Caco-2 (cell line): ENCODE data around the gene CYP24A1. TPM values are rescaled to one million over a fixed set of nuclear protein-coding genes. Genes with fewer than 3 reads are reported as not detected.

Experiments
- BruUV-seq: library from RNA; stranded (reverse); fragments of 400-500 nt; replicated peaks from 2 replicates; lab custom pipeline; 2021; lab: Mats Ljungman, UMichigan
- CTCF ChIA-PET: fragments of 300-600 bp; sonication (Branson Sonifier 250); formaldehyde crosslinking; loops from one replicate; lab custom pipeline; 2022; ENCODE audit warnings: antibody characterized with exemption; lab: Charles Lee
- POLR2A ChIA-PET: fragments of 300-600 bp; sonication (Branson Sonifier 250); formaldehyde crosslinking; loops from one replicate; lab custom pipeline; 2022; ENCODE audit warnings: antibody characterized with exemption; lab: Charles Lee
- DNase-seq, 2 experiments: peaks; one replicate each; pipeline versions ENCODE4 v3.0.0 to v3.0.0-alpha.2; 2020 to 2022
- H3K27me3 ChIP-seq: replicated peaks from 2 replicates; pipeline ENCODE4 v1.6.0; 2011; ENCODE audit warnings: low read length; ENCODE audit not compliant: control insufficient read depth, insufficient read depth
- H3K36me3 ChIP-seq: 2 replicates; pipeline ENCODE4 v1.5.1; 2011; ENCODE audit warnings: low read length; ENCODE audit not compliant: control insufficient read depth, insufficient read depth
- H3K4me1 ChIP-seq: fragments of 250-450 bp; sonication (Bioruptor Pico); 2 replicates; pipeline ENCODE4 v1.5.1; 2020; ENCODE audit warnings: mild to moderate bottlenecking
- H3K4me3 ChIP-seq: 2 replicates; pipeline ENCODE4 v1.5.1; 2011; ENCODE audit warnings: low read depth, mild to moderate bottlenecking, control low read depth, low read length
- H3K9me3 ChIP-seq: fragments of 250-450 bp; sonication (Bioruptor Pico); 2 replicates; pipeline ENCODE4 v1.5.1; 2020; ENCODE audit warnings: mild to moderate bottlenecking, moderate library complexity
- H3K27ac Mint-ChIP-seq: one replicate; pipeline ENCODE4 v1.8.0; 2022; ENCODE audit warnings: mixed read lengths; ENCODE audit not compliant: unreplicated experiment
- H3K27me3 Mint-ChIP-seq: one replicate; pipeline ENCODE4 v1.8.0; 2022; ENCODE audit warnings: mixed read lengths; ENCODE audit not compliant: insufficient read depth, unreplicated experiment
- H3K36me3 Mint-ChIP-seq: one replicate; pipeline ENCODE4 v1.8.0; 2022; ENCODE audit warnings: mild to moderate bottlenecking, mixed read lengths; ENCODE audit not compliant: insufficient read depth, unreplicated experiment
- H3K4me1 Mint-ChIP-seq: one replicate; pipeline ENCODE4 v1.8.0; 2022; ENCODE audit warnings: low read depth, mixed read lengths; ENCODE audit not compliant: unreplicated experiment
- H3K4me3 Mint-ChIP-seq: one replicate; pipeline ENCODE4 v1.8.0; 2022; ENCODE audit warnings: mild to moderate bottlenecking, moderate library complexity, mixed read lengths; ENCODE audit not compliant: unreplicated experiment
- H3K9me3 Mint-ChIP-seq: one replicate; pipeline ENCODE4 v1.8.0; 2022; ENCODE audit warnings: mixed read lengths; ENCODE audit not compliant: unreplicated experiment
- CTCF ChIP-seq, 2 experiments: fragments of 200-600 bp in 1 of 2; IDR thresholded peaks; 1 replicate in 1 of 2; 2 replicates in 1 of 2; pipeline versions ENCODE4 v1.5.1 to v1.8.0; 2011 to 2022; ENCODE audit warnings: antibody characterized with exemption in 1 of 2, control low read depth in 1 of 2, inconsistent platforms in 1 of 2, low read depth in 1 of 2, low read length in 1 of 2, mild to moderate bottlenecking in 1 of 2, moderate library complexity in 1 of 2; ENCODE audit not compliant: insufficient read depth in 1 of 2, severe bottlenecking in 1 of 2, unreplicated experiment in 1 of 2
- intact Hi-C: fragments of 100-400 bp; cut with micrococcal nuclease; formaldehyde crosslinking; loops from one replicate; pipeline ENCODE4 v1.10.0; 2022; ENCODE audit not compliant: unreplicated experiment
- total RNA-seq: library from RNA; stranded (reverse); gene quantifications from 2 replicates; pipeline ENCODE4 v1.2.3, GENCODE V29; 2022

CYP24A1 gene
- total RNA-seq, 1 experiment from 2014 or later = 3.7 TPM

GRCh38 chr20:54140927-54141566 is 32.7 kb downstream of the CYP24A1 start:
- ChIA-PET POLR2A (interaction anchor here (0.6 kb wide), 1 partner anchor 491 kb away, joined by 3 read pairs; no protein-coding TSS in a partner anchor), CTCF (no interaction called here)
- H3K4me1 Mint-ChIP-seq = peaks cover 4% of the 10 kb centered on the region
- Histone ChIP-seq H3K27me3 (no peaks in the 10 kb centered on the region), H3K4me3 (no peak overlapping the region), H3K4me1 (peaks cover 34% of the 10 kb centered on the region), H3K9me3 (no peaks in the 10 kb centered on the region), H3K36me3 (no peaks in the 10 kb centered on the region)
- peak overlapping the region; percentile 14 for H3K27ac Mint-ChIP-seq
- no peak for TF ChIP-seq CTCF (IDR thresholded peaks at IDR 0.05; ENCODE audit: insufficient read depth in 1 of 2, low read depth in 1 of 2, low read length in 1 of 2, severe bottlenecking in 1 of 2, unreplicated experiment in 1 of 2)
- no peaks in the 10 kb centered on the region for H3K36me3 Mint-ChIP-seq
- H3K27me3 Mint-ChIP-seq = no peaks in the 10 kb centered on the region
- H3K9me3 Mint-ChIP-seq = no peaks in the 10 kb centered on the region
- peak in 1 of 2 experiments; percentile 52 for DNase-seq
- no peak overlapping the region for H3K4me3 Mint-ChIP-seq
- no TSS peak for BruUV-seq
- intact Hi-C loops = loop anchor here (1.0 to 2.0 kb wide), 3 partner anchors 8 to 18 kb away; no protein-coding TSS in a partner anchor

- 0 out of 2 replicates have a peak, but pooled peaks cover 2% of the 10 kb centered on the region for H3K9me3 ChIP-seq
- Mint-ChIP-seq H3K4me3 (no peak overlapping the region), H3K27me3 (no peaks in the 10 kb centered on the region), H3K36me3 (no peaks in the 10 kb centered on the region), H3K4me1 (peaks cover 4% of the 10 kb centered on the region), H3K9me3 (no peaks in the 10 kb centered on the region), H3K27ac (no peak overlapping the region)
- H3K36me3 ChIP-seq = no peaks in the 10 kb centered on the region
- POLR2A ChIA-PET = interaction anchor here (0.6 kb wide), 1 partner anchor 492 kb away, joined by 3 read pairs; no protein-coding TSS in a partner anchor
- TF ChIP-seq CTCF (IDR thresholded peaks at IDR 0.05; ENCODE audit: insufficient read depth in 1 of 2, low read depth in 1 of 2, low read length in 1 of 2, severe bottlenecking in 1 of 2, unreplicated experiment in 1 of 2) = no peak
- BruUV-seq = no TSS peak
- intact Hi-C loops = loop anchor here (2.0 kb wide), 1 partner anchor 14 kb away; no protein-coding TSS in a partner anchor
- H3K4me3 ChIP-seq = no peak overlapping the region
- H3K4me1 ChIP-seq = peaks cover 34% of the 10 kb centered on the region
- no peaks in the 10 kb centered on the region for H3K27me3 ChIP-seq
- CTCF ChIA-PET = no interaction called here
- DNase-seq = no peak
Measured at GRCh38 chr20:54140486-54140885, 33.3 kb downstream of the CYP24A1 start.

- POLR2A ChIA-PET = no interaction called here
- no TSS peak for BruUV-seq
Measured at GRCh38 chr20:54140067-54140466, 33.7 kb downstream of the CYP24A1 start.

More at GRCh38 chr20:54140067-54140466, 33.7 kb downstream of the CYP24A1 start:
- Mint-ChIP-seq H3K4me3 (no peak overlapping the region), H3K36me3 (no peaks in the 10 kb centered on the region), H3K27ac (no peak overlapping the region), H3K27me3 (no peaks in the 10 kb centered on the region), H3K4me1 (peaks cover 4% of the 10 kb centered on the region), H3K9me3 (no peaks in the 10 kb centered on the region)
- Histone ChIP-seq H3K9me3 (0 out of 2 replicates have a peak, but pooled peaks cover 3% of the 10 kb centered on the region), H3K4me3 (no peak overlapping the region), H3K4me1 (peaks cover 34% of the 10 kb centered on the region), H3K27me3 (no peaks in the 10 kb centered on the region), H3K36me3 (no peaks in the 10 kb centered on the region)
- CTCF ChIA-PET = no interaction called here
- DNase-seq = no peak
- intact Hi-C loops = loop anchor here (2.0 kb wide), 1 partner anchor 15 kb away; no protein-coding TSS in a partner anchor
- no peak for TF ChIP-seq CTCF (IDR thresholded peaks at IDR 0.05; ENCODE audit: insufficient read depth in 1 of 2, low read depth in 1 of 2, low read length in 1 of 2, severe bottlenecking in 1 of 2, unreplicated experiment in 1 of 2)
